GOT3 (cell line): ENCODE results near the gene CUL2.
"Not testable (repeated sequence)": the region's sequence is repeated elsewhere in the genome, so short reads cannot be mapped to it uniquely, and the experiment has no call there.

Experiments used
- DNase-seq: peaks from one replicate; lab custom pipeline; 2025; ENCODE audit warnings: mixed read lengths; lab: John Stamatoyannopoulos, UW

Gene CUL2

GRCh38 chr10:34979938-34980337 lies 110.2 kb downstream of the CUL2 start:
- DNase-seq: no peak

- no peak for DNase-seq
These were observed 112.1 kb downstream of the CUL2 start for GRCh38 chr10:34978080-34978479.

GRCh38 chr10:34976380-34976910 lies 113.7 kb downstream of the CUL2 start:
- not testable (repeated sequence) for DNase-seq

- not testable (repeated sequence) for DNase-seq
These were observed 115.6 kb downstream of the CUL2 start for GRCh38 chr10:34974364-34975065.

GRCh38 chr10:34973757-34974156 lies 116.4 kb downstream of the CUL2 start:
- not testable (repeated sequence) for DNase-seq

- not testable (repeated sequence) for DNase-seq
These were observed 117.0 kb downstream of the CUL2 start for GRCh38 chr10:34973121-34973520.

- DNase-seq: not testable (repeated sequence)
These were observed 117.5 kb downstream of the CUL2 start for GRCh38 chr10:34972591-34972990.

- not testable (repeated sequence) for DNase-seq
These were observed 118.4 kb downstream of the CUL2 start for GRCh38 chr10:34971606-34972334.

- DNase-seq: no peak
These were observed 121.0 kb downstream of the CUL2 start for GRCh38 chr10:34969171-34969570.

- no peak for DNase-seq
These were observed 122.7 kb downstream of the CUL2 start for GRCh38 chr10:34967335-34967880.

GRCh38 chr10:34966451-34966850 lies 123.7 kb downstream of the CUL2 start:
- no peak for DNase-seq

- DNase-seq: no peak
These were observed 124.1 kb downstream of the CUL2 start for GRCh38 chr10:34966040-34966439.

- DNase-seq: no peak
These were observed 125.9 kb downstream of the CUL2 start for GRCh38 chr10:34964166-34964800.

- DNase-seq: no peak
These were observed 127.3 kb downstream of the CUL2 start for GRCh38 chr10:34962866-34963265.

GRCh38 chr10:34960983-34961382 lies 129.2 kb downstream of the CUL2 start:
- no peak for DNase-seq

GRCh38 chr10:34959786-34960185 lies 130.4 kb downstream of the CUL2 start:
- no peak for DNase-seq

- DNase-seq: no peak
These were observed 130.8 kb downstream of the CUL2 start for GRCh38 chr10:34959321-34959720.
